NCI-H460 (cell line): ENCODE results near the gene SIRT7. TPM values are rescaled to one million over a fixed set of nuclear protein-coding genes. Genes with fewer than 3 reads are reported as not detected.

ENCODE experiments used
- DNase-seq: peaks from one replicate; pipeline ENCODE4 v3.0.0-alpha.2; 2016; ENCODE audit warnings: low read depth; ENCODE audit errors: extremely low read depth
- total RNA-seq: library from RNA; depleted of rRNA; stranded (reverse); fragments of >200 nt; shearing (Covaris generic); gene quantifications from 2 replicates; pipeline ENCODE4 v1.2.3, GENCODE V29; 2014

The SIRT7 gene
- total RNA-seq, 1 experiment from 2014 or later = 18.1 TPM

- no peak for DNase-seq
These were observed 10.5 kb downstream of the SIRT7 start for GRCh38 chr17:81907219-81908145.

DNA sequence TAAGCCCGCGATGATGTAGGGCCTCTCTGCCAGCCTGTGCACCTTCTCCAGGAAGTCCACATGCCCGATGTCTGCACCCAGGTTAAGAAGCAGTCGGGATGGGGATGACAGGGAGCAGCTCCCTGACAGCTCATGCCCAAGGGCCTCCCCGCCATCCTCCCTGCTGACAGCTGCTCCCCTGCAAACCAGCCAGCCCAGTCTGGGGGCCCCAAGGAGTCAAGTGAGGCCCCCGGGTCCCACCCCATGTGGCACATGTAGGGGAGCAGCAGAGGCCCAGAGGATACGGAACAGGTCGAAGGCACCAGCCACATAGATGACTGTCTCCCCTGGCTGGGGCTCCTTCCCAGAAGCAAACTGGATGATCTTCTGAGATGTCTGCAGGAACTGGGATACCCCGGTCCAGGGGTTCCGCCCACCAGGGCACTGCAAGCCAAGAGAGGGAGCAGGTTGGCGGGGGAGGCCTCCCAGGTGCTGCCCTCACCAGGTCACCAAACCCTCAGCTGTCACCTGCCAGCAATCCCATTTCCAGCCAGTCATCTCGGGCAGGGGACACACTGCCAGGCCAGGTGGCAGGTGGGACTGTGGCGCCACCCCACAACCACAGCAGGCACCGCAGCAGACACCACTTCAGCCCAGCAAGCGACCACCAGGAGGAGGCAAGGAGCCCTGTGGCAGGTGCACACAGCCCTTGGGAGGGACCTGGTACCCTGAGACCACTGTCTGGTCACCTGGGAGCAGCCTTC, 11.3 kb downstream of the SIRT7 start:
- no peak for DNase-seq

DNA sequence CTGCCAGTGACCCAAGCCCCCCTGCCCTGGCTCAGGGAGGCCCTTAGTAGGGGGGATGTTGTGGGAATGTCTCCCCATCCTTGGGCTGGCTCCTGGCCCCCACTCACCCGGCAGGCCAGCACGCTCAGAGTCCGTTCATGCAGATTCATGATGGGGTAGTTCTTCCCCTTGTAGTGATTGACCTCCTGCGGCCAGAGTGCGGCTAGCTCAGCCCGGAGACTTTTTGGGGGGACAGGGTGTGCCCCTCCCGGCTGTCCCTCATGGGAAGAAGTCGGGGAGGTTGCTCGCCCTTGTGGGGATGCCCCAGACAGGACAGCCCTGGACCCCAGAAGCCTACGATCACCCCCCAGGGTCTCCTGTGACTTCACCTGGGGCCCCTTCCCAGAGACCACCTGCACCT, 12.0 kb downstream of the SIRT7 start:
- no peak for DNase-seq

- DNase-seq = no peak
These were observed 12.5 kb downstream of the SIRT7 start for GRCh38 chr17:81905424-81905875.

GRCh38 chr17:81904600-81905423, 13.2 kb downstream of the SIRT7 start:
- no peak for DNase-seq

DNA sequence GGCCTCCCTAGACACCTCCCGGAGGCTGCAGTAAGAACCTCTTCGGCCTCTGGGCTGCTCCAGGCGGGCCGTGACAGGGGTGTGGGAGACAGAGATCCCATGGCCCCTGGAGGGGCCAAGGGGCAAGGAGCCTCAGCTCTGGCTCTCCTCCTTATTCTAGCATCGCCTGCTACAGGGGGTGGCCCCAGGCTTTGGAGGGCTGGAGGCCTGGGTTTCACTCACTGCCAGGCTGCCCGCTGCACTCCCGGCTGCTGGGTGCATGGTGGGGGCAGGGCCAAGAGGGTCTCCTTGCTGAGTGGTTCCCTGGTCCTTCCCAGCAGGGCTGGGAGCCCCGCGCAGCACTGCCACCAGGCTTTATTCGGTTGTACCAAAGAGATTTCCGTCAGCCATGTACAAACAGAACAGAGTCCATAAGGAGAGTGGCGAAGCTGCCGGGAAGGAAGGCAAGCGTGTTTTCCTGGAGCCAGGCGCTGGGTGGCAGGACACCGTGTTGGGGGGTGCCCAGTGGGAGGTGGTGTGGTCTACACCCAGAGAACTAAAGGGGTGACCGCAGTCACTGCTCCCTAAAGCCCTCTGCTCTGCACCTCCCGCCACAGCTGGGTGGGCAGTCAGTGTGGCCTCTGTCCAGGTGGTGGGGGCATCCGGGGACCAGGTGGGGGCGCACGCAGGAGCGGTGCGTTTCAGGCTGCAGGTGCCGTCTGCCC, 13.9 kb downstream of the SIRT7 start:
- DNase-seq = no peak

DNA sequence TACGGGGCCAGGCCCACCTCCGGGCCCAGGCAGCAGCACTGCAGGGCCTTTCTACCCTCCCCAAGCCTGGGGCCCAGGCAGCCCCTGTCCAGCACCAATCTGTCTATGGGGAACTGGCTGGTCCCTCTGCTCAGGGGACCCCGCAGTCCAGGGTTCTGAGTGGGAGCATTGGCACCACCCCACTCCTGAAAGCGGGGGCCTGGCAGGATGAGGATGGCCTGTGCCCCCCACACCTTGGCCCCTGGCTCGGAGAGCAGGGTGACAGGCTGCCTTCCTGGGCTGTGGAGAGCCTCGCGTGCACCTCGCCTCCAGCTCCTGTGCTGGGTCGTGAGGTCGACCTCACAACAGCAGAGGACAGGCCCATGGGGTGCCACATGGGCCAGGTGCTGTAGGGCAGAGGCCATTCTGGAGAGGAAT, 14.6 kb downstream of the SIRT7 start:
- no peak for DNase-seq

DNA sequence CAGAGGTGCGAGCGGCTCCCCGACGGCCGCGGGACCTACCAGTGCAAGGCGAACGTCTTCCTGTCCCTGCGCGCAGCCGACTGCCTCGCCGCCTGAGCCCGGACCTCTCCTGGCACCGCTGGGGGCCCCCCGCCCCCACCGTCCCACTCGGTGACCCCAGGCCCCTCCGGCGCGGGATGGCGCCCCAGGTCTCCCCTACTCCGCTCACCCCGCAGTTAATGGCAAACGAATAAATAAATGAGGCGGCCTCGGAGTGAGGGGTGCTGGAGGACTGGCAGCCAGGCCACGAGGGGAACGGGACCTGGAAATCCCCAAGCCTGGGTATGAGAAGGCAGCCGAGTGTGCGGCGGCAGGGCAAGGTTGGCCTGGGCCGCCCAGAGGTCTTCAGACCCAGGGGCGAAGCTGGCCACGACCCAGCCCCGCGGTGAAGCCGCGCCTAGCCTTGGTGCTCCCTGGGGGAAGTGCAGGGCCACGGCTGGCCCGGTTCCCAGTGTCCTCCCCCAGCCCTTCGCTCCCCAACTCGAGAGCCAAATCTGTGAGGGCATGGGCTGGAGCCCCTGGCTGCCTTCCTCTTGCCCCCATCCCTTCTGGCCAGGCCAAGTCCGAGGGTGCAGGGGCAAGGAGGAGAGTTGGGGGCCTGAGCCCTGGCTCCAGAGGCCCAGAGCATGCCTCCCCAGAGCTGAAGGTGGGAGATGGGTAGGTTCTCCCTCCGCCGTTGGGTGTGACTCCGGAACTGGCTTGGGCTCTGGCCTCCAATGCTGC, 15.1 kb downstream of the SIRT7 start:
- no peak for DNase-seq

DNA sequence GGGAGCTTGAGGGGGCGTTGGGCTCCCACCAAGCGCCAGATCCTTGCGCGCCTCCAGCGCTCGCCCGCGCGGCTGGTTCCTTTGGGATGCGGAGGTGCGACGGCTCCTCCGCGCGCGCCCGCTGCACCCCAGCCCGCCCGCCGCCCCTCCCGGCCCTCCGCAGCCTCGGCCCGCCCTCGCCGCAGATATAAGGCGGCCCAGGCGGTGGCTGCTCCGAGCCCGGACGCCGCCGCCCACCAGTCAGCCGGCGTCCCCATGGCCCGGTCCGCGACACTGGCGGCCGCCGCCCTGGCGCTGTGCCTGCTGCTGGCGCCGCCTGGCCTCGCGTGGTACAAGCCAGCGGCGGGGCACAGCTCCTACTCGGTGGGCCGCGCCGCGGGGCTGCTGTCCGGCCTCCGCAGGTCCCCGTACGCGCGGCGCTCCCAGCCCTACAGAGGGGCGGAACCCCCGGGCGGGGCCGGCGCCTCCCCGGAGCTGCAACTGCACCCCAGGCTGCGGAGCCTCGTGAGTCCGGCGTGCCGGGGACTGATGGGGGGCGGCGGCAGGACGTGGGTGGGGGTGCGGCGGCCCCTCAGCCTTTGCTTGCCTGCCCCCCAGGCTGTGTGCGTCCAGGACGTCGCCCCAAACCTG, 15.8 kb downstream of the SIRT7 start, which contains the start of gene NPB:
Gene NPB, plus strand, starts transcription at position 216 of the 630 bp plus-strand sequence. Its CDS starts 40 bp downstream, at position 256.
- no peak for DNase-seq

DNA sequence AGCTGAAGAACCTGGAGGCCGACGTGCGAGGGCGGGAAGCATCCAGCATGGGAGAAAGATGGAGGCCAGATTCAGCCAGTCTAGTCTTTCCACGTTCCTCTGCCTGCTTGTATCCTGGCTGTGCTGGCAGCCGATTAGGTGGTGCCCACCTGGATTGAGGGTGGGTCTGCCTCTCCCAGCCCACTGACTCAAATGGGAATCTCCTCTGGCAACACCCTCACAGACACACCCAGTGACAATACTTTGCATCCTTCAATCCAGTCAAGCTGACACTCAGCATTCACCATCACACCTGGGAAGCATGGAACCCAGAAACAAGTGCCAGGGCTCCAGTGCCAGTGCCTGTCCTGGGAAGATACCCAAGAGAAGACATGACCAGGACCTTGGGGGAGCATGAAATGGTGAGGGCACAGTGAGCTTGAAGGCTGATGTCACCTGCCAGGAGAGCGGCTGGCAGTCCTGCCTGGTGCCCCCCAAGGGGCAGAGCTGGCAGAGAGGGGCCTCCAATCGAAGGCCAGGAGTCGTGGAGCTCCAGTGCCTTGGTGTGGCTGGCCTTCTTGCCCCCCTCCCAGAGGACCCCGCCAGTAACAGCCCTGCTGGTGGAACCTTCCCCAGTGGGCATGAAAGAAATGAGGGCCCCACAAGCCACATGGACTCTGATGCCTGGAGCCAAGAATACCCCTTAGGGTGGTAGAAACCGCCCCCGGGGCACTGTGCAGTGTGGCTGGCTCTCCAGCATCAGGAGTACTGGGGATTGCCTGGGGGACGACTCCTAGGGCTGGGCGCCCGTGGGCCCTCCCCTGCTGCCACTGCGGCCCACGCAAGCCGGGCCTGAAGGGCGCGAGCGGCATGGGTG, 16.6 kb downstream of the SIRT7 start:
- no peak for DNase-seq

- DNase-seq = no peak
These were observed 17.7 kb downstream of the SIRT7 start for GRCh38 chr17:81900181-81900820.

- DNase-seq = no peak
These were observed 18.3 kb downstream of the SIRT7 start for GRCh38 chr17:81899514-81900166.

- no peak for DNase-seq
These were observed 19.1 kb downstream of the SIRT7 start for GRCh38 chr17:81898885-81899284.

DNA sequence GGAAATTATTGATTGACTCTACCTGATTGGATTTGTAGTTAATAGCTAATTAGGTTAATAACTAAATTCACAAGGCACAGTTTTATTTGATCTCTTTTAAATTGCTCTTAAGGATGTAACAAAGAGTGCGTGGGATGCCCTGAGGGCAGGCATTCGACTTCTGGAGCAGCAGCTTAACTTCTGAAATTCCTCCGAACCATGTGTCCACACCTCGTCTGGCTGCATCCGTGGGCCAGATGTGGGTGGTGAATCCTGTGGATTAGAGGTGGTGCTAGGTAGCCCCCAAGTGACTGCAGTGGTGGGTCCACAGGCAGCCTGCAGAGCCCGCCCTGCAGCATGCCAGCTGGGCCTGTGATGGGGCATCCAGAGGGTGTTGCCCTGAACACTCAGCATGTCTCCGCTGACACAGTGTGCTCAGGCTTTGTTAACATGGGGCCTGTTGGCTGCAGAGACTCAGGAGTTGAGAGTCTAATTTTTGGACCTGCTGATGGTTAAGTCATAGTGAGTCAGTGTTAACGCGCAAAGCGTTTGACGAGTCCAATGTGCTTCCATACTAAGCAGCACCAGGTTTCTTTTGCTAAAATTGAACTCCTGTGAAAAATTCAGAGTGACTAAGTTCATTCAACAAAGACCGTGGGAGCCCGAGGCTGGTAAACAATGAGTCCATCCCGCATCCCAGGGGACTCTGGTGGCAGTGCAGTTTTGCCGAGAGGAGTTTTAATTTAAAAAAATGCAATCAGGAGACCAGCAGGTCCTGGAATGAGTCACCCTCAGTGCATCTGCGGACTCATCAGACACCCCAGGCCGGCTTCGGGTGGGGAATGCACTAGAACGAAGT, 19.7 kb downstream of the SIRT7 start:
- no peak for DNase-seq

- DNase-seq = no peak
These were observed 22.6 kb downstream of the SIRT7 start for GRCh38 chr17:81895400-81895799.

- DNase-seq = no peak
These were observed 26.7 kb downstream of the SIRT7 start for GRCh38 chr17:81891303-81891552.
